ENCODE results near the gene CAMSAP3.

CAMSAP3 gene

GRCh38 chr19:7614859-7615741 lies 19.4 kb downstream of the CAMSAP3 start:
- DNase-seq (ENCODE audit: low spot score): no peak

GRCh38 chr19:7617172-7617571 lies 21.5 kb downstream of the CAMSAP3 start:
- DNase-seq (ENCODE audit: low spot score): no peak

- no peak for DNase-seq (ENCODE audit: low spot score)
Observed at GRCh38 chr19:7617735-7618134, 22.1 kb downstream of the CAMSAP3 start.

- no peak for DNase-seq (ENCODE audit: low spot score)
Observed at GRCh38 chr19:7618348-7618747, 22.7 kb downstream of the CAMSAP3 start.

GRCh38 chr19:7618771-7619510 lies 23.3 kb downstream of the CAMSAP3 start:
- DNase-seq (ENCODE audit: low spot score): no peak

GRCh38 chr19:7619671-7620441 lies 24.2 kb downstream of the CAMSAP3 start:
- no peak for DNase-seq (ENCODE audit: low spot score)

GRCh38 chr19:7620442-7621412 lies 25.1 kb downstream of the CAMSAP3 start:
- no peak for DNase-seq (ENCODE audit: low spot score)

- no peak for DNase-seq (ENCODE audit: low spot score)
Observed at GRCh38 chr19:7622933-7623685, 27.4 kb downstream of the CAMSAP3 start.

GRCh38 chr19:7623725-7624603 lies 28.3 kb downstream of the CAMSAP3 start:
- no peak for DNase-seq (ENCODE audit: low spot score)

- no peak for DNase-seq (ENCODE audit: low spot score)
Observed at GRCh38 chr19:7624810-7625209, 29.1 kb downstream of the CAMSAP3 start.

- no peak for DNase-seq (ENCODE audit: low spot score)
Observed at GRCh38 chr19:7625763-7626372, 30.2 kb downstream of the CAMSAP3 start.

- DNase-seq (ENCODE audit: low spot score): no peak
Observed at GRCh38 chr19:7627166-7627565, 31.5 kb downstream of the CAMSAP3 start.

- no peak for DNase-seq (ENCODE audit: low spot score)
Observed at GRCh38 chr19:7628589-7629311, 33.1 kb downstream of the CAMSAP3 start.

- peak; percentile 97 for DNase-seq (ENCODE audit: low spot score)
Observed at GRCh38 chr19:7629347-7630054, 33.8 kb downstream of the CAMSAP3 start, which contains the start of the genes PET100 and XAB2. PET100 (plus strand) TSS chr19:7629793; CDS start chr19:7629834, 41 bp downstream. XAB2 (minus strand) TSS chr19:7629545; CDS start chr19:7629527, 18 bp downstream.

- no peak for DNase-seq (ENCODE audit: low spot score)
Observed at GRCh38 chr19:7631577-7631976, 35.9 kb downstream of the CAMSAP3 start.

GRCh38 chr19:7632340-7633203 lies 36.9 kb downstream of the CAMSAP3 start:
- DNase-seq (ENCODE audit: low spot score): no peak

All from CD4-positive, alpha-beta T cell treated with Interleukin-6 at 100 ng/mL for 8 hours (primary cell).